PC-3 (cell line): Measurements from ENCODE around the gene NIPBL. TPM values are rescaled to one million over a fixed set of nuclear protein-coding genes. Genes with fewer than 3 reads are reported as not detected.

ENCODE experiments used
- ATAC-seq: fragments of 200-7000 bp; cut with Tn5 transposase; 2 replicates; pipeline ENCODE4 v1.9.1; 2020; ENCODE audit warnings: mild to moderate bottlenecking, moderate library complexity
- BruUV-seq: library from RNA; stranded (reverse); fragments of 400-500 nt; replicated peaks from 2 replicates; lab custom pipeline; 2021; lab: Mats Ljungman, UMichigan
- CTCF ChIA-PET: fragments of 300-600 bp; sonication (Branson Sonifier 250); formaldehyde crosslinking; loops from one replicate; lab custom pipeline; 2022; ENCODE audit warnings: antibody characterized with exemption; lab: Charles Lee
- POLR2A ChIA-PET: fragments of 300-600 bp; sonication (Branson Sonifier 250); formaldehyde crosslinking; loops from one replicate; lab custom pipeline; 2022; ENCODE audit warnings: antibody characterized with exemption; ENCODE audit not compliant: unreplicated experiment; lab: Charles Lee
- DNase-seq: peaks from one replicate; pipeline ENCODE4 v3.0.0-alpha.2; 2015
- H2AFZ ChIP-seq: fragments of 300-600 bp; sonication (generic); 2 replicates; pipeline ENCODE4 v1.6.0; 2016; ENCODE audit warnings: antibody characterized with exemption, low read length
- H3F3A ChIP-seq: fragments of 300-600 bp; sonication (generic); one replicate; pipeline ENCODE4 v1.6.0; 2017; ENCODE audit warnings: antibody characterized with exemption, low read length, control low read depth, mild to moderate bottlenecking; ENCODE audit not compliant: unreplicated experiment
- H3K27ac ChIP-seq: fragments of 300-600 bp; sonication (generic); 2 replicates; pipeline ENCODE4 v1.5.1; 2016; ENCODE audit warnings: mild to moderate bottlenecking, low read length
- H3K27me3 ChIP-seq: fragments of 300-600 bp; sonication (generic); 2 replicates; pipeline ENCODE4 v1.6.1; 2016; ENCODE audit warnings: low read length, mixed read lengths
- H3K36me3 ChIP-seq: fragments of 300-600 bp; sonication (generic); 2 replicates; pipeline ENCODE4 v1.6.1; 2016; ENCODE audit warnings: low read depth, mixed run types, low read length, mixed read lengths
- H3K4me1 ChIP-seq: fragments of 300-600 bp; sonication (generic); 2 replicates; pipeline ENCODE4 v1.5.1; 2016; ENCODE audit warnings: low read length; ENCODE audit not compliant: insufficient read depth
- H3K4me2 ChIP-seq: fragments of 300-600 bp; sonication (generic); 2 replicates; pipeline ENCODE4 v1.6.0; 2016; ENCODE audit warnings: low read length
- H3K4me3 ChIP-seq: fragments of 300-600 bp; sonication (generic); 2 replicates; pipeline ENCODE4 v1.5.1; 2016; ENCODE audit warnings: mild to moderate bottlenecking, low read length, mixed read lengths
- H3K79me2 ChIP-seq: fragments of 300-600 bp; sonication (generic); 2 replicates; pipeline ENCODE4 v1.6.1; 2017; ENCODE audit warnings: low read length, mixed read lengths
- H3K9ac ChIP-seq: fragments of 300-600 bp; sonication (generic); 2 replicates; pipeline ENCODE4 v1.6.0; 2016; ENCODE audit warnings: mild to moderate bottlenecking, low read length
- H3K9me2 ChIP-seq: fragments of 300-600 bp; sonication (generic); replicated peaks from 2 replicates; pipeline ENCODE4 v1.6.1; 2016; ENCODE audit warnings: mixed run types, low read length, mixed read lengths
- H3K9me3 ChIP-seq: fragments of 300-600 bp; sonication (generic); 2 replicates; pipeline ENCODE4 v1.6.1; 2016; ENCODE audit warnings: low read length, mixed read lengths
- H4K20me1 ChIP-seq: fragments of 300-600 bp; sonication (generic); 2 replicates; pipeline ENCODE4 v1.6.1; 2016; ENCODE audit warnings: low read length, mixed read lengths
- EZH2 ChIP-seq: fragments of 300-600 bp; sonication (generic); IDR thresholded peaks from one replicate; pipeline ENCODE4 v1.6.1; 2017; ENCODE audit warnings: antibody characterized with exemption, mild to moderate bottlenecking, low read length; ENCODE audit not compliant: unreplicated experiment
- EZH2phosphoT487 ChIP-seq: fragments of 300-600 bp; sonication (generic); IDR thresholded peaks from 2 replicates; pipeline ENCODE4 v1.6.1; 2018; ENCODE audit warnings: mild to moderate bottlenecking, antibody characterized with exemption, low read length, borderline replicate concordance
- intact Hi-C: fragments of 100-400 bp; cut with micrococcal nuclease; formaldehyde crosslinking; loops from 2 replicates; pipeline ENCODE4 v1.9.0; 2023
- total RNA-seq: library from RNA; depleted of rRNA; stranded (reverse); fragments of >200 nt; gene quantifications from 2 replicates; pipeline ENCODE4 v1.2.3, GENCODE V29; 2014
- TF ChIP-seq, protein P1 (sequence below): fragments of 300-600 bp; sonication (generic); conservative IDR thresholded peaks from 2 replicates; pipeline ENCODE4 v1.5.1; 2017; ENCODE audit warnings: antibody characterized with exemption, low read depth, mild to moderate bottlenecking, low read length

NIPBL gene
- total RNA-seq, 1 experiment from 2014 or later, result 16.8 TPM

DNA sequence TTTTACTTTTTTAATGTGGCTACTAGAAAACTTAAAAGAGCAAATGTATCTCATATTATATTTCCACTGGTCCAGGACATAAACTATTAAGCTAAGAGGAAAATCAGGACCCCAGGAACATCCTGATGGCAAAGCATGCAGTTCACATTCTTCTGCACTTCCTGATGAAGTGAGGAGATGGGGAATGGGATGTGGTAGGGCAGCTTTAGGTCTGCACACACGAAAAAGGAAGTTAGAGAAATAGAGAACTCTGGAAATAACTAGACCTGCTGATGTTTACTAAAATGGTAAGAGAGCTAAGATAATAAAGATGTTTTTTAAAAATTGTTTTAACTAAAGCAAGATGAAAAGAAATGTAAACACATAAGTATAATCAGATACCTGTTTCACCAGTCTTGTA, 39.7 kb upstream of the NIPBL start:
- TF ChIP-seq EZH2, result no peak
- TF ChIP-seq, protein P1, sequence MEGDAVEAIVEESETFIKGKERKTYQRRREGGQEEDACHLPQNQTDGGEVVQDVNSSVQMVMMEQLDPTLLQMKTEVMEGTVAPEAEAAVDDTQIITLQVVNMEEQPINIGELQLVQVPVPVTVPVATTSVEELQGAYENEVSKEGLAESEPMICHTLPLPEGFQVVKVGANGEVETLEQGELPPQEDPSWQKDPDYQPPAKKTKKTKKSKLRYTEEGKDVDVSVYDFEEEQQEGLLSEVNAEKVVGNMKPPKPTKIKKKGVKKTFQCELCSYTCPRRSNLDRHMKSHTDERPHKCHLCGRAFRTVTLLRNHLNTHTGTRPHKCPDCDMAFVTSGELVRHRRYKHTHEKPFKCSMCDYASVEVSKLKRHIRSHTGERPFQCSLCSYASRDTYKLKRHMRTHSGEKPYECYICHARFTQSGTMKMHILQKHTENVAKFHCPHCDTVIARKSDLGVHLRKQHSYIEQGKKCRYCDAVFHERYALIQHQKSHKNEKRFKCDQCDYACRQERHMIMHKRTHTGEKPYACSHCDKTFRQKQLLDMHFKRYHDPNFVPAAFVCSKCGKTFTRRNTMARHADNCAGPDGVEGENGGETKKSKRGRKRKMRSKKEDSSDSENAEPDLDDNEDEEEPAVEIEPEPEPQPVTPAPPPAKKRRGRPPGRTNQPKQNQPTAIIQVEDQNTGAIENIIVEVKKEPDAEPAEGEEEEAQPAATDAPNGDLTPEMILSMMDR, result no peak
- TF ChIP-seq EZH2phosphoT487, result no peak
- H3K27me3 ChIP-seq, result peaks cover 73% of the 10 kb centered on the region
- ATAC-seq (no peak), DNase-seq (no peak)
- no peak overlapping the region for H3K4me3 ChIP-seq
- no peaks in the 10 kb centered on the region for H3K9me2 ChIP-seq
- H3K9me3 ChIP-seq, result no peaks in the 10 kb centered on the region
- H3K79me2 ChIP-seq, result no peaks in the 10 kb centered on the region
- no peaks in the 10 kb centered on the region for H4K20me1 ChIP-seq
- no peaks in the 10 kb centered on the region for H3F3A ChIP-seq
- H3K27ac ChIP-seq, result no peak overlapping the region
- H2AFZ ChIP-seq, result no peak overlapping the region
- ChIA-PET CTCF (interaction anchor here (0.6 kb wide), 1 partner anchor 707 kb away, joined by 4 read pairs; no protein-coding TSS in a partner anchor), POLR2A (no interaction called here)
- no peaks in the 10 kb centered on the region for H3K36me3 ChIP-seq
- no TSS peak for BruUV-seq
- intact Hi-C loops, result no loop called here
- no peaks in the 10 kb centered on the region for H3K4me1 ChIP-seq
- H3K9ac ChIP-seq, result no peak overlapping the region
- no peak overlapping the region for H3K4me2 ChIP-seq

DNA sequence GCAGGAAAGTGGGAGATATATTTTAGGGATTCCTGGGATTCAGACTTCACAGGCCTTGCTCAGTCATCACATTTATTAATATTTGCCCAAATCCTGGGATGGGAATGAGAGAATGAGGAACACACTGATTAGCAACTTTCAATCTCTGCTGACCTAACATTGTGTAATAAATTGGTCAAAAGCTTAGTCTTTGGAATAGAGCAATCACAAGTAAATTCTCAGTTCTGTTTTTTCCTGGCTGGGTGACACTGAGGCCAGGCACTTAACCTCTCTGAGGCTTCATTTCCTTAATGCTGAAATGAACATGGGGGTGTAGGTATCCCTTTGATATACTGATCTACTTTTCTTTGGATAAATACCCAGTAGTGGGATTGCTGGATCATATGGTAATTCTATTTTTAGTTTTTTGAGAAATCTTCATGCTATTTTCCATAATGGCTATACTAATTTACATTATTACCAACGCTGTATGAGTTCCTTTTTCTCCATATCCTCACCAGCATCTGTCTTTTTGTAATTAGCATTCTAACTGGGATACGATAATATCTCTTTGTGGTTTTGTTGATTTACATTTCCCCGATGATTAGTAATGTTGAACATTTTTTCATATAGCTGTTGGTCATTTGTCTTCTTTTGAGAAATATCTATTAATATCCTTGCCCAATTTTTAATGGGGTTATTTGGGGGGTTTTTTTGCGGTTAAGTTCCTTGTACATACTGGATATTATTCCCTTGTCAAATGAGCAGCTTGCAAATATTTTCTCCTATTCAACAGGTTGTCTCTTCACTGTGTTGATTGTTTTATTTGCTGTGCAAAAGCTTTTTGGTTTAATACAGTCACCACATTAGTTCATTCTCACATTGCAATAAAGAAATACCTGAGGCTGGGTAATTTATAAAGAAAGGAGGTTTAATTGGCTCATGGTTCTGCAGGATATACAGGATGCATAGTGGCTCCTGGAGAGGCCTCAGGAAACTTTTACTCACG, 36.8 kb upstream of the NIPBL start:
- H3F3A ChIP-seq, result no peaks in the 10 kb centered on the region
- H3K4me1 ChIP-seq, result no peaks in the 10 kb centered on the region
- DNase-seq (no peak), ATAC-seq (no peak)
- no peaks in the 10 kb centered on the region for H3K9me3 ChIP-seq
- POLR2A ChIA-PET, result interaction anchor here (0.6 kb wide), 1 partner anchor 55 kb away, joined by 3 read pairs; no protein-coding TSS in a partner anchor
- H2AFZ ChIP-seq, result no peak overlapping the region
- H3K27ac ChIP-seq, result no peak overlapping the region
- no peak overlapping the region for H3K9ac ChIP-seq
- BruUV-seq, result no TSS peak
- no peaks in the 10 kb centered on the region for H3K36me3 ChIP-seq
- H3K4me3 ChIP-seq, result no peak overlapping the region
- CTCF ChIA-PET, result no interaction called here
- H3K79me2 ChIP-seq, result no peaks in the 10 kb centered on the region
- TF ChIP-seq, protein P1, result no peak
- no peak for TF ChIP-seq EZH2
- TF ChIP-seq EZH2phosphoT487, result no peak
- intact Hi-C loops, result no loop called here
- H3K27me3 ChIP-seq, result peaks cover 80% of the 10 kb centered on the region
- no peak overlapping the region for H3K4me2 ChIP-seq
- H3K9me2 ChIP-seq, result no peaks in the 10 kb centered on the region
- no peaks in the 10 kb centered on the region for H4K20me1 ChIP-seq

DNA sequence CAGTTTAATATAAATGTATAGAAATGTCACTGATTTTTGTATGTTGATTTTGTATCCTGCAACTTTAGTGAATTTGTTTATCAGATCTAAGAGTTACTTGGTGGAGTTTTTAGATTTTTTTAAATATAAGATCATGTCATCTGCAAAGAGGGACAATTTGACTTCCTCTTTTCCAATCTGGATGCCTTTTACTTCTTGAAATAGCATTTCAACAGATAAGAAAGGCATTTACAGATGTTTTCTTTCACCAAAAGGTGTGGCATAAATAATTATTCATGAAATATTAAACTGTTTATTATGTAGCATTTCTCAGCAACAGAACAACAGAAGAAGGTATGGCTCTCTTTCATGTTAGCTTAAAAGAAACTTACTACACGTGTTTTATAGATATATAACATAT, 34.9 kb upstream of the NIPBL start:
- no TSS peak for BruUV-seq
- Histone ChIP-seq H3K27ac (no peak overlapping the region), H3K4me1 (no peaks in the 10 kb centered on the region), H3K9me2 (no peaks in the 10 kb centered on the region), H3F3A (no peaks in the 10 kb centered on the region), H3K27me3 (peaks cover 79% of the 10 kb centered on the region), H3K79me2 (no peaks in the 10 kb centered on the region), H4K20me1 (no peaks in the 10 kb centered on the region), H3K9me3 (no peaks in the 10 kb centered on the region), H3K4me2 (no peak overlapping the region), H3K9ac (no peak overlapping the region), H2AFZ (no peak overlapping the region), H3K36me3 (no peaks in the 10 kb centered on the region), H3K4me3 (no peak overlapping the region)
- ATAC-seq (no peak), DNase-seq (no peak)
- CTCF ChIA-PET, result no interaction called here
- intact Hi-C loops, result no loop called here
- TF ChIP-seq EZH2 (no peak), EZH2phosphoT487 (no peak)
- TF ChIP-seq, protein P1, result no peak
- POLR2A ChIA-PET, result no interaction called here
